ENCODE measurements around the gene ATOSA.

The ATOSA gene

GRCh38 chr15:52677593-52678467 is 1.4 kb downstream of the ATOSA start:
- H3K4me1 ChIP-seq (ENCODE audit: insufficient read depth, poor library complexity, severe bottlenecking): peaks cover 11% of the 10 kb centered on the region
- ATAC-seq (ENCODE audit: low read depth): peak; percentile 53
- peak; percentile 70 for TF ChIP-seq CTCF (IDR thresholded peaks at IDR 0.05; ENCODE audit: poor library complexity, severe bottlenecking)
- H3K4me3 ChIP-seq (ENCODE audit: severe bottlenecking): peak overlapping the region; percentile 97
- H3K9me3 ChIP-seq (ENCODE audit: severe bottlenecking): no peaks in the 10 kb centered on the region
- peak overlapping the region; percentile 75 for H3K27ac ChIP-seq (ENCODE audit: poor library complexity, severe bottlenecking)
- DNase-seq (ENCODE audit: low spot score): peak; percentile 69
- no peaks in the 10 kb centered on the region for H3K27me3 ChIP-seq (ENCODE audit: insufficient read depth, poor library complexity, severe bottlenecking)
- peaks cover 28% of the 10 kb centered on the region for H3K36me3 ChIP-seq (ENCODE audit: low read depth)

DNA sequence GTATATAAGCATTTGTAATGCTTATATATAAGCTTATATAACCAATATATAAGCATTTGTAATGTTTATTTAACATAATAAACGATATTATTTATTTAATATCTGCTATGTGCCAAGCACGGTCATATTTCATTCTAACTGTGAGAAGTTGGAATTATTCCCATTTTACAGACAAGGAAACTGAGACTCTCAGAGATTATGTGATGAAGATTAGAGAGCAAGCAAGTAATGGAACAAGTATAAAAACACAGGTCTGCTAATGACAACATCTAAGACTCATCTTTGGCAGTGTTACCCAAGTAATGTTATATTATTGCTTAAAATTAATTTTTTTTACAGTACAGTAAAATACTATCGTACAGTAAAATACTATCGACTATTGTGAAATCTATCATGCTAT is 4.4 kb downstream of the ATOSA start:
- peaks cover 11% of the 10 kb centered on the region for H3K4me1 ChIP-seq (ENCODE audit: insufficient read depth, poor library complexity, severe bottlenecking)
- TF ChIP-seq CTCF (IDR thresholded peaks at IDR 0.05; ENCODE audit: poor library complexity, severe bottlenecking): no peak
- DNase-seq (ENCODE audit: low spot score) (no peak), ATAC-seq (ENCODE audit: low read depth) (no peak)
- H3K36me3 ChIP-seq (ENCODE audit: low read depth): peaks cover 40% of the 10 kb centered on the region
- H3K4me3 ChIP-seq (ENCODE audit: severe bottlenecking): no peak overlapping the region
- H3K27ac ChIP-seq (ENCODE audit: poor library complexity, severe bottlenecking): no peak overlapping the region
- H3K9me3 ChIP-seq (ENCODE audit: severe bottlenecking): no peaks in the 10 kb centered on the region
- H3K27me3 ChIP-seq (ENCODE audit: insufficient read depth, poor library complexity, severe bottlenecking): no peaks in the 10 kb centered on the region

DNA sequence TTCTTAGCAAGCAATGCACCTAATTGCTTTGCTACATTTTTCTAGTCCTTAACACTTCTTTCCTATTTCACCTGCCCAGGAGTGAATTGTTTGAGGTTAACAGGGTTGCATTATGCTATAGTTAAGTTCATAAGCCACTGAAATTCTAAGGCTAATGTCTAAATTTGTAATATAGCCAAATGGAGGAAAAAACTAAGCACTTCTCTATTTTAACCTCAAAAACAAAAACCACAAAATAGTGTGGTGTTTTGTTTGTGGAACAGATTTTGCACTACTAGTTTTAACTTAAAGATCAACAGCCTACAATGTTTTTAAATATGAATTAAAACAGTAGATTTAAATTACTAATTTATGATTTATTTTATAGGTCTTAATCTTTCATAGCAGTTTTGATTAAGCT is 5.5 kb downstream of the ATOSA start:
- no peak for TF ChIP-seq CTCF (IDR thresholded peaks at IDR 0.05; ENCODE audit: poor library complexity, severe bottlenecking)
- H3K36me3 ChIP-seq (ENCODE audit: low read depth): peaks cover 40% of the 10 kb centered on the region
- peaks cover 11% of the 10 kb centered on the region for H3K4me1 ChIP-seq (ENCODE audit: insufficient read depth, poor library complexity, severe bottlenecking)
- ATAC-seq (ENCODE audit: low read depth) (no peak), DNase-seq (ENCODE audit: low spot score) (no peak)
- no peaks in the 10 kb centered on the region for H3K27me3 ChIP-seq (ENCODE audit: insufficient read depth, poor library complexity, severe bottlenecking)
- H3K4me3 ChIP-seq (ENCODE audit: severe bottlenecking): no peak overlapping the region
- H3K27ac ChIP-seq (ENCODE audit: poor library complexity, severe bottlenecking): no peak overlapping the region
- H3K9me3 ChIP-seq (ENCODE audit: severe bottlenecking): no peaks in the 10 kb centered on the region

GRCh38 chr15:52673312-52673711 is 5.9 kb downstream of the ATOSA start:
- H3K27me3 ChIP-seq (ENCODE audit: insufficient read depth, poor library complexity, severe bottlenecking): no peaks in the 10 kb centered on the region
- TF ChIP-seq CTCF (IDR thresholded peaks at IDR 0.05; ENCODE audit: poor library complexity, severe bottlenecking): no peak
- peak; percentile 8; the same call in 1 of the 3 replicates for ATAC-seq (ENCODE audit: low read depth)
- DNase-seq (ENCODE audit: low spot score): no peak
- H3K9me3 ChIP-seq (ENCODE audit: severe bottlenecking): no peaks in the 10 kb centered on the region
- H3K4me3 ChIP-seq (ENCODE audit: severe bottlenecking): no peak overlapping the region
- H3K36me3 ChIP-seq (ENCODE audit: low read depth): peaks cover 40% of the 10 kb centered on the region
- peaks cover 11% of the 10 kb centered on the region for H3K4me1 ChIP-seq (ENCODE audit: insufficient read depth, poor library complexity, severe bottlenecking)
- H3K27ac ChIP-seq (ENCODE audit: poor library complexity, severe bottlenecking): no peak overlapping the region

GRCh38 chr15:52672661-52673060 is 6.5 kb downstream of the ATOSA start:
- no peak for ATAC-seq (ENCODE audit: low read depth)
- no peak for TF ChIP-seq CTCF (IDR thresholded peaks at IDR 0.05; ENCODE audit: poor library complexity, severe bottlenecking)
- Histone ChIP-seq H3K36me3 (ENCODE audit: low read depth) (peaks cover 47% of the 10 kb centered on the region), H3K27me3 (ENCODE audit: insufficient read depth, poor library complexity, severe bottlenecking) (no peaks in the 10 kb centered on the region), H3K4me3 (ENCODE audit: severe bottlenecking) (no peak overlapping the region), H3K4me1 (ENCODE audit: insufficient read depth, poor library complexity, severe bottlenecking) (peaks cover 11% of the 10 kb centered on the region), H3K27ac (ENCODE audit: poor library complexity, severe bottlenecking) (no peak overlapping the region), H3K9me3 (ENCODE audit: severe bottlenecking) (no peaks in the 10 kb centered on the region)
- DNase-seq (ENCODE audit: low spot score): no peak

Data from RWPE2 (cell line).